ENCODE results near the gene SMPDL3A. TPM values are rescaled to one million over a fixed set of nuclear protein-coding genes. Genes with fewer than 3 reads are reported as not detected.

Gene SMPDL3A
- total RNA-seq, 4 donors from 2014 or later = 82.5 to 111 (median 91.8) TPM

GRCh38 chr6:122818866-122819265, 29.8 kb downstream of the SMPDL3A start:
- no peak for DNase-seq (ENCODE audit: low spot score in 2 of 2)
- no peaks in the 10 kb centered on the region for H3K36me3 ChIP-seq
- H3K4me3 ChIP-seq = no peak overlapping the region
- H3K27me3 ChIP-seq = no peaks in the 10 kb centered on the region
- WGBS = 71% methylated on average over 2 of the region's 2 CpGs
- no peak overlapping the region for H3K27ac ChIP-seq
- no peaks in the 10 kb centered on the region for H3K4me1 ChIP-seq
- no peak for TF ChIP-seq EP300 (IDR thresholded peaks at IDR 0.05)
- no peak for TF ChIP-seq POLR2A (IDR thresholded peaks at IDR 0.05)
- TF ChIP-seq CTCF (IDR thresholded peaks at IDR 0.05) = no peak
- no peak for TF ChIP-seq POLR2AphosphoS5 (IDR thresholded peaks at IDR 0.05)
- no peaks in the 10 kb centered on the region for H3K9me3 ChIP-seq

GRCh38 chr6:122821095-122821494, 32.0 kb downstream of the SMPDL3A start:
- H3K4me3 ChIP-seq = no peak overlapping the region
- no peak for TF ChIP-seq EP300 (IDR thresholded peaks at IDR 0.05)
- no peak for TF ChIP-seq POLR2AphosphoS5 (IDR thresholded peaks at IDR 0.05)
- no peak for TF ChIP-seq CTCF (IDR thresholded peaks at IDR 0.05)
- no peak for TF ChIP-seq POLR2A (IDR thresholded peaks at IDR 0.05)
- no peaks in the 10 kb centered on the region for H3K4me1 ChIP-seq
- WGBS = 73% methylated on average over 2 of the region's 2 CpGs
- H3K9me3 ChIP-seq = no peaks in the 10 kb centered on the region
- no peaks in the 10 kb centered on the region for H3K27me3 ChIP-seq
- no peak overlapping the region for H3K27ac ChIP-seq
- DNase-seq (ENCODE audit: low spot score in 2 of 2) = no peak
- H3K36me3 ChIP-seq = no peaks in the 10 kb centered on the region

- no peak overlapping the region for H3K27ac ChIP-seq
- no peaks in the 10 kb centered on the region for H3K4me1 ChIP-seq
- WGBS = 57% methylated on average over 5 of the region's 5 CpGs
- H3K4me3 ChIP-seq = no peak overlapping the region
- DNase-seq (ENCODE audit: low spot score in 2 of 2) = no peak
- no peaks in the 10 kb centered on the region for H3K27me3 ChIP-seq
- H3K36me3 ChIP-seq = no peaks in the 10 kb centered on the region
- H3K9me3 ChIP-seq = no peaks in the 10 kb centered on the region
- TF ChIP-seq POLR2A (IDR thresholded peaks at IDR 0.05) (no peak), CTCF (IDR thresholded peaks at IDR 0.05) (no peak), EP300 (IDR thresholded peaks at IDR 0.05) (no peak), POLR2AphosphoS5 (IDR thresholded peaks at IDR 0.05) (no peak)
Measured at GRCh38 chr6:122825163-122825562, 36.1 kb downstream of the SMPDL3A start.

- Histone ChIP-seq H3K36me3 (no peaks in the 10 kb centered on the region), H3K27me3 (no peaks in the 10 kb centered on the region), H3K9me3 (no peaks in the 10 kb centered on the region), H3K4me1 (no peaks in the 10 kb centered on the region), H3K4me3 (no peak overlapping the region), H3K27ac (no peak overlapping the region)
- TF ChIP-seq EP300 (IDR thresholded peaks at IDR 0.05) (no peak), POLR2A (IDR thresholded peaks at IDR 0.05) (no peak), CTCF (IDR thresholded peaks at IDR 0.05) (no peak), POLR2AphosphoS5 (IDR thresholded peaks at IDR 0.05) (no peak)
- 61% methylated on average over 1 of the region's 1 CpG for WGBS
- no peak for DNase-seq (ENCODE audit: low spot score in 2 of 2)
Measured at GRCh38 chr6:122829456-122829855, 40.4 kb downstream of the SMPDL3A start.

GRCh38 chr6:122831511-122831910, 42.5 kb downstream of the SMPDL3A start:
- no peaks in the 10 kb centered on the region for H3K36me3 ChIP-seq
- no peak for TF ChIP-seq POLR2A (IDR thresholded peaks at IDR 0.05)
- no peak for TF ChIP-seq POLR2AphosphoS5 (IDR thresholded peaks at IDR 0.05)
- TF ChIP-seq EP300 (IDR thresholded peaks at IDR 0.05) = no peak
- TF ChIP-seq CTCF (IDR thresholded peaks at IDR 0.05) = no peak
- 57% methylated on average over 1 of the region's 1 CpG for WGBS
- H3K4me1 ChIP-seq = no peaks in the 10 kb centered on the region
- H3K4me3 ChIP-seq = no peak overlapping the region
- DNase-seq (ENCODE audit: low spot score in 2 of 2) = no peak
- no peak overlapping the region for H3K27ac ChIP-seq
- H3K27me3 ChIP-seq = no peaks in the 10 kb centered on the region
- H3K9me3 ChIP-seq = no peaks in the 10 kb centered on the region
